ENCODE measurements around the gene WASL. TPM values are rescaled to one million over a fixed set of nuclear protein-coding genes. Genes with fewer than 3 reads are reported as not detected.

The WASL gene
- total and polyA plus RNA-seq, 10 of the 15 experiments (the other 5 are each of a cell fraction or from before 2014, with no cell fraction given), result 2.0 to 6.4 (median 3.5) TPM

DNA sequence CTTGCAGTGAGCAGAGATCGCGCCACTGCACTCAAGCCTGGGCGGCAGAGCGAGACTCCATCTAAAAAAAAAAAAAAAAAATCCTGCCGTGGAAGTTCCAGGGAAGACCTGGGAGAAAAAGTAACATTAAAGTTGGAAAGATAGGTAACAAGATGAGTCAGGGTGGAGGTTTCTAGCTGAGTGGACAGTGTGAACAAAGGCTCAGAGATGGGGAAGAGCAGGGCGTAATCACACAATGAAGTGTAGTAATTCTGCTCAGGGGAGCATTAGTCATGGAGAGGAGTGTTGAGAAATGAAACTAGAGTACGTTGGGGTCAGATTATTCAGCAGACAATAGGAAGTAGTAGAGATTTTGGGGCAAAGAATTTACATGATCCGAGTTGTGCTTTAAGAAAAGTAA lies 21.6 kb upstream of the WASL start:
- DNase-seq (ENCODE audit: low read depth, low spot score), result no peak
- Histone ChIP-seq H3K9ac (ENCODE audit: control insufficient read depth, insufficient read depth, low read length) (no peak overlapping the region), H3K79me2 (ENCODE audit: control insufficient read depth, insufficient read depth, low read length) (no peaks in the 10 kb centered on the region), H3K4me2 (ENCODE audit: control insufficient read depth, insufficient read depth) (peak overlapping the region; percentile 30; the same call in 1 of the 2 replicates), H3K36me3 (ENCODE audit: control insufficient read depth in 2 of 2, insufficient read depth in 2 of 2, low read length in 1 of 2) (no peaks in the 10 kb centered on the region), H4K20me1 (ENCODE audit: control insufficient read depth, insufficient read depth) (no peaks in the 10 kb centered on the region), H3K4me3 (no peak overlapping the region), H3K9me3 (replicated peaks; ENCODE audit: control insufficient read depth, insufficient read depth, low read length) (no peaks in the 10 kb centered on the region; the same call in 2 of the 3 replicates), H3K27ac (ENCODE audit: control insufficient read depth, insufficient read depth) (no peak overlapping the region; the same call in 1 of the 2 replicates), H3K4me1 (ENCODE audit: control insufficient read depth, insufficient read depth, low read length) (no peaks in the 10 kb centered on the region), H3K27me3 (replicated peaks in 1 of 2; ENCODE audit: control insufficient read depth in 2 of 2, insufficient read depth in 2 of 2, low read length in 1 of 2) (no peaks in the 10 kb centered on the region), H2AFZ (ENCODE audit: control insufficient read depth, low read depth, low read length) (peak overlapping the region; percentile 58)
- no TSS peak for BruUV-seq (replicated peaks)
- peak; percentile 99 for ATAC-seq
- WGBS (ENCODE audit: insufficient coverage, insufficient replicate concordance, low lambda C conversion rate, missing lambda C conversion rate), result under 1% methylated on average over 8 of the region's 8 CpGs
- ChIA-PET SMC1A (ENCODE audit: uncharacterized antibody, unreplicated experiment) (interaction anchor here (0.7 to 6.1 kb wide), 12 partner anchors 12 to 102 kb away, joined by 3 to 29 read pairs (median 6); partner anchors contain the start of gene WASL), CTCF (interaction anchor here (0.7 to 3.1 kb wide), 11 partner anchors 9 to 454 kb away, joined by 3 to 21 read pairs (median 4); partner anchors contain the start of gene WASL), RAD21 (ENCODE audit: unreplicated experiment) (interaction anchor here (0.7 to 3.7 kb wide), 6 partner anchors 12 to 94 kb away, joined by 3 to 15 read pairs (median 4); no protein-coding TSS in a partner anchor), POLR2A (interaction anchor here (0.6 to 2.9 kb wide), 6 partner anchors 11 to 131 kb away, joined by 3 to 13 read pairs (median 4); partner anchors contain the start of gene WASL)
- FAIRE-seq, result no peak
- intact Hi-C loops (cut with micrococcal nuclease; ENCODE audit: unreplicated experiment), result no loop called here
- in situ Hi-C loops (cut with MboI), result no loop called here
- TF ChIP-seq EP300 (IDR thresholded peaks at IDR 0.05; ENCODE audit: borderline replicate concordance in 1 of 2, control insufficient read depth in 1 of 2, low read depth in 2 of 2, low read length in 2 of 2) (peak in 1 of 2 experiments; percentile 47; a peak in 1 of 4 replicates), ZNF24 (IDR thresholded peaks at IDR 0.05) (no peak), SIX5 (IDR thresholded peaks at IDR 0.05; ENCODE audit: low read depth, low read length, severe bottlenecking) (no peak), ZBTB33 (IDR thresholded peaks at IDR 0.05) (0 out of 2 replicates have a peak, but pooled peaks have one; percentile 43), BCL11A (IDR thresholded peaks at IDR 0.05; ENCODE audit: low read depth, low read length) (no peak), EED (IDR thresholded peaks at IDR 0.05; ENCODE audit: low read depth) (peak; percentile 81)
- TF ChIP-seq, protein P1, sequence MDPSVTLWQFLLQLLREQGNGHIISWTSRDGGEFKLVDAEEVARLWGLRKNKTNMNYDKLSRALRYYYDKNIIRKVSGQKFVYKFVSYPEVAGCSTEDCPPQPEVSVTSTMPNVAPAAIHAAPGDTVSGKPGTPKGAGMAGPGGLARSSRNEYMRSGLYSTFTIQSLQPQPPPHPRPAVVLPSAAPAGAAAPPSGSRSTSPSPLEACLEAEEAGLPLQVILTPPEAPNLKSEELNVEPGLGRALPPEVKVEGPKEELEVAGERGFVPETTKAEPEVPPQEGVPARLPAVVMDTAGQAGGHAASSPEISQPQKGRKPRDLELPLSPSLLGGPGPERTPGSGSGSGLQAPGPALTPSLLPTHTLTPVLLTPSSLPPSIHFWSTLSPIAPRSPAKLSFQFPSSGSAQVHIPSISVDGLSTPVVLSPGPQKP (IDR thresholded peaks at IDR 0.05; ENCODE audit: low read depth, low read length), result no peak
- TF ChIP-seq, protein P2, sequence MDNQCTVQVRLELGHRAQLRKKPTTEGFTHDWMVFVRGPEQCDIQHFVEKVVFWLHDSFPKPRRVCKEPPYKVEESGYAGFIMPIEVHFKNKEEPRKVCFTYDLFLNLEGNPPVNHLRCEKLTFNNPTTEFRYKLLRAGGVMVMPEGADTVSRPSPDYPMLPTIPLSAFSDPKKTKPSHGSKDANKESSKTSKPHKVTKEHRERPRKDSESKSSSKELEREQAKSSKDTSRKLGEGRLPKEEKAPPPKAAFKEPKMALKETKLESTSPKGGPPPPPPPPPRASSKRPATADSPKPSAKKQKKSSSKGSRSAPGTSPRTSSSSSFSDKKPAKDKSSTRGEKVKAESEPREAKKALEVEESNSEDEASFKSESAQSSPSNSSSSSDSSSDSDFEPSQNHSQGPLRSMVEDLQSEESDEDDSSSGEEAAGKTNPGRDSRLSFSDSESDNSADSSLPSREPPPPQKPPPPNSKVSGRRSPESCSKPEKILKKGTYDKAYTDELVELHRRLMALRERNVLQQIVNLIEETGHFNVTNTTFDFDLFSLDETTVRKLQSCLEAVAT (IDR thresholded peaks at IDR 0.05), result peak; percentile 77; the same call in 1 of the 2 replicates
- TF ChIP-seq, protein P3, sequence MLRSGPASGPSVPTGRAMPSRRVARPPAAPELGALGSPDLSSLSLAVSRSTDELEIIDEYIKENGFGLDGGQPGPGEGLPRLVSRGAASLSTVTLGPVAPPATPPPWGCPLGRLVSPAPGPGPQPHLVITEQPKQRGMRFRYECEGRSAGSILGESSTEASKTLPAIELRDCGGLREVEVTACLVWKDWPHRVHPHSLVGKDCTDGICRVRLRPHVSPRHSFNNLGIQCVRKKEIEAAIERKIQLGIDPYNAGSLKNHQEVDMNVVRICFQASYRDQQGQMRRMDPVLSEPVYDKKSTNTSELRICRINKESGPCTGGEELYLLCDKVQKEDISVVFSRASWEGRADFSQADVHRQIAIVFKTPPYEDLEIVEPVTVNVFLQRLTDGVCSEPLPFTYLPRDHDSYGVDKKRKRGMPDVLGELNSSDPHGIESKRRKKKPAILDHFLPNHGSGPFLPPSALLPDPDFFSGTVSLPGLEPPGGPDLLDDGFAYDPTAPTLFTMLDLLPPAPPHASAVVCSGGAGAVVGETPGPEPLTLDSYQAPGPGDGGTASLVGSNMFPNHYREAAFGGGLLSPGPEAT (IDR thresholded peaks at IDR 0.05; ENCODE audit: low read depth), result peak; percentile 74
- TF ChIP-seq, protein P4, sequence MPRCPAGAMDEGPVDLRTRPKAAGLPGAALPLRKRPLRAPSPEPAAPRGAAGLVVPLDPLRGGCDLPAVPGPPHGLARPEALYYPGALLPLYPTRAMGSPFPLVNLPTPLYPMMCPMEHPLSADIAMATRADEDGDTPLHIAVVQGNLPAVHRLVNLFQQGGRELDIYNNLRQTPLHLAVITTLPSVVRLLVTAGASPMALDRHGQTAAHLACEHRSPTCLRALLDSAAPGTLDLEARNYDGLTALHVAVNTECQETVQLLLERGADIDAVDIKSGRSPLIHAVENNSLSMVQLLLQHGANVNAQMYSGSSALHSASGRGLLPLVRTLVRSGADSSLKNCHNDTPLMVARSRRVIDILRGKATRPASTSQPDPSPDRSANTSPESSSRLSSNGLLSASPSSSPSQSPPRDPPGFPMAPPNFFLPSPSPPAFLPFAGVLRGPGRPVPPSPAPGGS (IDR thresholded peaks at IDR 0.05; ENCODE audit: borderline replicate concordance, insufficient read depth, low read depth, low read length, poor library complexity, severe bottlenecking), result no peak
